ENCODE data around the gene KIAA1217. TPM values are rescaled to one million over a fixed set of nuclear protein-coding genes. Genes with fewer than 3 reads are reported as not detected.

Gene KIAA1217
- total RNA-seq, 1 experiment from 2014 or later, result 18.6 TPM

DNA sequence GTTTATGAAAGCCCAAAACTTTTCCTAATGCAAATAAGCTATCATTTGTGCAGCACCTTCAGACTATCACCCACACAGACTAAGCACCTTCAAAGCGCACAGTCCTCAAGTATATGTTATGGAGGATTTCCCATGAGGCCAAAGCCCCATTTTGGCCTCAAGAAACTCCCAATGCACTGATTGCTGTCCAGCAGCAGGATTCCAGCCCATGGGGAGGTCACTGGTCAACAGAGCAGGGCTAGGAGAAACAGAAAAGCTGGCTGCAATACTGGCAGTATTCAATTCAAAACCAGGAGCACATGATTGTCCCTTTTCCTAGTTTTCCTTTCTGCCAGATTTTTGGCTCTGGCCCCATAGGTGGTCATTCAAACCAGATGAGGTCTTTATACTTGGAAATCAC is 24.5 kb upstream of the KIAA1217 start:
- TF ChIP-seq, protein P1, sequence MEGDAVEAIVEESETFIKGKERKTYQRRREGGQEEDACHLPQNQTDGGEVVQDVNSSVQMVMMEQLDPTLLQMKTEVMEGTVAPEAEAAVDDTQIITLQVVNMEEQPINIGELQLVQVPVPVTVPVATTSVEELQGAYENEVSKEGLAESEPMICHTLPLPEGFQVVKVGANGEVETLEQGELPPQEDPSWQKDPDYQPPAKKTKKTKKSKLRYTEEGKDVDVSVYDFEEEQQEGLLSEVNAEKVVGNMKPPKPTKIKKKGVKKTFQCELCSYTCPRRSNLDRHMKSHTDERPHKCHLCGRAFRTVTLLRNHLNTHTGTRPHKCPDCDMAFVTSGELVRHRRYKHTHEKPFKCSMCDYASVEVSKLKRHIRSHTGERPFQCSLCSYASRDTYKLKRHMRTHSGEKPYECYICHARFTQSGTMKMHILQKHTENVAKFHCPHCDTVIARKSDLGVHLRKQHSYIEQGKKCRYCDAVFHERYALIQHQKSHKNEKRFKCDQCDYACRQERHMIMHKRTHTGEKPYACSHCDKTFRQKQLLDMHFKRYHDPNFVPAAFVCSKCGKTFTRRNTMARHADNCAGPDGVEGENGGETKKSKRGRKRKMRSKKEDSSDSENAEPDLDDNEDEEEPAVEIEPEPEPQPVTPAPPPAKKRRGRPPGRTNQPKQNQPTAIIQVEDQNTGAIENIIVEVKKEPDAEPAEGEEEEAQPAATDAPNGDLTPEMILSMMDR (conservative IDR thresholded peaks at IDR 0.05), result no peak
- no peaks in the 10 kb centered on the region for H3K9me3 ChIP-seq (ENCODE audit: control insufficient read depth, low read depth, low read length)

More for the DNA sequence above, 24.5 kb upstream of the KIAA1217 start:
- Mint-ChIP-seq H3K27ac (no peak overlapping the region), H3K9me3 (peaks cover under 1 to 3% of the 10 kb centered on the region in 2 experiments; a peak in 2 of 5 replicates), H3K36me3 (ENCODE audit: insufficient read depth in 1 of 3, low read depth in 3 of 3) (no peaks in the 10 kb centered on the region; a peak in 1 of 7 replicates), H3K27me3 (ENCODE audit: low read depth) (no peaks in the 10 kb centered on the region), H3K4me3 (no peak overlapping the region), H3K4me1 (no peaks in the 10 kb centered on the region)
- H3K79me2 ChIP-seq (ENCODE audit: insufficient read depth, low read length), result no peaks in the 10 kb centered on the region
- no peak overlapping the region for H2AFZ ChIP-seq (ENCODE audit: low read length)
- no peak overlapping the region for H3T11ph ChIP-seq (ENCODE audit: low read length)
- no peak overlapping the region for H4K8ac ChIP-seq (replicated peaks; ENCODE audit: insufficient read length, low read depth, low read length)
- H2BK120ac ChIP-seq (ENCODE audit: low read depth, low read length, poor library complexity, severe bottlenecking), result no peak overlapping the region
- no peak overlapping the region for H2BK12ac ChIP-seq (ENCODE audit: insufficient read length, low read depth, low read length)
- H3K23me2 ChIP-seq (ENCODE audit: insufficient read length, low read depth, low read length, poor library complexity, severe bottlenecking), result no peaks in the 10 kb centered on the region
- H2BK5ac ChIP-seq (ENCODE audit: insufficient read length, low read length), result no peak overlapping the region
- no peaks in the 10 kb centered on the region for H3K4me1 ChIP-seq (ENCODE audit: insufficient read depth, low read length)
- no peak overlapping the region for H4K5ac ChIP-seq (ENCODE audit: insufficient read length, low read depth, low read length)
- no peaks in the 10 kb centered on the region for H4K20me1 ChIP-seq (ENCODE audit: control insufficient read depth, insufficient read depth, insufficient read length)
- no peak overlapping the region for H3K23ac ChIP-seq (ENCODE audit: insufficient read length, low read depth, low read length)
- DNase-seq, result no peak
- H4K91ac ChIP-seq (ENCODE audit: insufficient read length, low read depth, low read length), result no peak overlapping the region
- H2BK20ac ChIP-seq (ENCODE audit: low read depth, low read length, poor library complexity, severe bottlenecking), result no peak overlapping the region
- H3K9ac ChIP-seq (ENCODE audit: extremely low read depth, insufficient read length, low read length), result no peak overlapping the region
- H3K56ac ChIP-seq (ENCODE audit: insufficient read length, low read depth, low read length), result no peak overlapping the region
- H2AK5ac ChIP-seq (ENCODE audit: insufficient read length, low read length), result no peak overlapping the region
- no peak overlapping the region for H3K4ac ChIP-seq (ENCODE audit: low read depth, low read length)
- no peaks in the 10 kb centered on the region for H3K79me1 ChIP-seq (ENCODE audit: insufficient read depth, low read depth, low read length, poor library complexity, severe bottlenecking)
- H3K14ac ChIP-seq (ENCODE audit: insufficient read depth, low read length), result no peak overlapping the region
- H3K27me3 ChIP-seq (ENCODE audit: insufficient read depth, low read length), result no peaks in the 10 kb centered on the region
- no peak overlapping the region for H3K4me2 ChIP-seq (ENCODE audit: insufficient read depth, insufficient read length, low read length)
- no peak overlapping the region for H3K27ac ChIP-seq (ENCODE audit: insufficient read length, low read depth, low read length)
- no peak overlapping the region for H2BK15ac ChIP-seq (ENCODE audit: low read depth, low read length)
- H3K18ac ChIP-seq (ENCODE audit: insufficient read length, low read depth, low read length), result no peak overlapping the region
- WGBS (ENCODE audit: extremely low coverage, insufficient read length, low lambda C conversion rate), result no CpG with 5 or more reads among the region's 1 CpG

Data from H9 (cell line).